Endothelial cell of umbilical vein (primary cell): ENCODE data around the gene SH3TC1. TPM values are rescaled to one million over a fixed set of nuclear protein-coding genes. Genes with fewer than 3 reads are reported as not detected.

Source experiments
- BruUV-seq: library from RNA; stranded (reverse); fragments of 400-500 nt; replicated peaks from 2 replicates; lab custom pipeline; 2021; lab: Mats Ljungman, UMichigan
- CTCF ChIA-PET: fragments of 300-600, 350-600 bp; sonication (Branson Sonifier 250); formaldehyde crosslinking; loops from one replicate; lab custom pipeline; 2021; ENCODE audit warnings: antibody characterized with exemption, inconsistent platforms; lab: Charles Lee
- POLR2A ChIA-PET: fragments of 300-600, 350-600 bp; sonication (Branson Sonifier 250); formaldehyde crosslinking; loops from one replicate; lab custom pipeline; 2021; ENCODE audit warnings: antibody characterized with exemption, inconsistent platforms; lab: Charles Lee
- DNase-seq: peaks from one replicate; pipeline ENCODE4 v3.0.0-alpha.2; 2011; ENCODE audit warnings: low read depth, low spot score
- FAIRE-seq: peaks from 2 replicates; lab custom pipeline; 2011; peaks lifted over from hg19 to GRCh38; lab: Jason Lieb, UNC
- H2AFZ ChIP-seq: 2 replicates; pipeline ENCODE4 v1.6.0; 2012; ENCODE audit warnings: low read depth, low read length, control low read depth, inconsistent platforms
- H3K27ac ChIP-seq: 2 replicates; pipeline ENCODE4 v1.5.1; 2011; ENCODE audit warnings: low read depth, mild to moderate bottlenecking, control low read depth, low read length, moderate library complexity; ENCODE audit not compliant: insufficient read depth
- H3K27me3 ChIP-seq, 2 experiments: 2 replicates each; pipeline versions ENCODE4 v1.6.0 to v1.6.1; 2011; ENCODE audit warnings: low read length in 2 of 2, mixed read lengths in 1 of 2; ENCODE audit not compliant: control insufficient read depth in 2 of 2, insufficient read depth in 2 of 2
- H3K36me3 ChIP-seq, 2 experiments: 2 replicates in 1 of 2; 3 replicates in 1 of 2; pipeline ENCODE4 v1.5.1; 2011; ENCODE audit warnings: low read length in 2 of 2, mild to moderate bottlenecking in 1 of 2, moderate library complexity in 1 of 2; ENCODE audit not compliant: control insufficient read depth in 2 of 2, insufficient read depth in 2 of 2; ENCODE audit errors: extremely low read depth in 1 of 2
- H3K4me1 ChIP-seq: 3 replicates; pipeline ENCODE4 v1.5.1; 2011; ENCODE audit warnings: mild to moderate bottlenecking, low read length; ENCODE audit not compliant: control insufficient read depth, insufficient read depth; ENCODE audit errors: extremely low read depth
- H3K4me2 ChIP-seq: 2 replicates; pipeline ENCODE4 v1.6.1; 2011; ENCODE audit warnings: low read length, control low read depth, mixed read lengths; ENCODE audit not compliant: insufficient read depth
- H3K4me3 ChIP-seq, 3 experiments: fragments of 200-600 bp in 1 of 3; sonication (generic), shearing (Covaris generic) in 1 of 3; replicated peaks in 1 of 3; 2 replicates each; pipeline ENCODE4 v1.5.1; 2011 to 2016; ENCODE audit warnings: control low read depth in 3 of 3, low read length in 3 of 3, mild to moderate bottlenecking in 2 of 3, inconsistent platforms in 1 of 3, low read depth in 1 of 3, moderate library complexity in 1 of 3; ENCODE audit not compliant: insufficient read depth in 1 of 3
- H3K79me2 ChIP-seq: 2 replicates; pipeline ENCODE4 v1.6.0; 2012; ENCODE audit warnings: low read length, inconsistent platforms; ENCODE audit not compliant: control insufficient read depth, insufficient read depth
- H3K9ac ChIP-seq: replicated peaks from 2 replicates; pipeline ENCODE3; 2011; ENCODE audit warnings: low read length, control low read depth; ENCODE audit not compliant: insufficient read depth; ENCODE audit errors: extremely low read depth
- H3K9me1 ChIP-seq: replicated peaks from 3 replicates; pipeline ENCODE4 v1.6.0; 2011; ENCODE audit warnings: mild to moderate bottlenecking, low read length; ENCODE audit not compliant: control insufficient read depth, insufficient read depth; ENCODE audit errors: extremely low read depth
- H3K9me3 ChIP-seq: replicated peaks from 2 replicates; pipeline ENCODE4 v1.5.1; 2012; ENCODE audit warnings: low read length, inconsistent platforms; ENCODE audit not compliant: control insufficient read depth, insufficient read depth
- H4K20me1 ChIP-seq: replicated peaks from 2 replicates; pipeline ENCODE3; 2011; ENCODE audit warnings: mild to moderate bottlenecking, low read length; ENCODE audit not compliant: control insufficient read depth, insufficient read depth; ENCODE audit errors: extremely low read depth
- CTCF ChIP-seq, 2 donors: IDR thresholded peaks; 1 replicate in 1 of 2; 2 replicates in 1 of 2; pipeline ENCODE4 v1.5.1; 2011; ENCODE audit warnings: low read length in 2 of 2, mild to moderate bottlenecking in 2 of 2, moderate library complexity in 2 of 2, control low read depth in 1 of 2, inconsistent platforms in 1 of 2, low read depth in 1 of 2; ENCODE audit not compliant: insufficient read depth in 1 of 2; ENCODE audit errors: extremely low read depth in 1 of 2
- EZH2 ChIP-seq: IDR thresholded peaks from 2 replicates; pipeline ENCODE4 v1.6.1; 2012; ENCODE audit warnings: borderline replicate concordance, low read depth, mild to moderate bottlenecking, moderate library complexity, low read length, inconsistent platforms; ENCODE audit not compliant: severe bottlenecking
- FOS ChIP-seq: IDR thresholded peaks from 2 replicates; pipeline ENCODE4 v1.6.1; 2011; ENCODE audit warnings: mild to moderate bottlenecking, low read length, moderate library complexity, borderline replicate concordance; ENCODE audit not compliant: insufficient read depth
- GATA2 ChIP-seq: IDR thresholded peaks from 2 replicates; pipeline ENCODE4 v1.7.0; 2011; ENCODE audit warnings: low read depth, mild to moderate bottlenecking, moderate library complexity, mixed read lengths, low read length; ENCODE audit not compliant: insufficient read length, insufficient read depth
- MAX ChIP-seq: IDR thresholded peaks from 2 replicates; pipeline ENCODE4 v1.6.1; 2011; ENCODE audit not compliant: insufficient read depth, insufficient read length
- MYC ChIP-seq: IDR thresholded peaks from one replicate; pipeline ENCODE4 v1.6.1; 2011; ENCODE audit warnings: mild to moderate bottlenecking, low read depth, low read length
- POLR2AphosphoS5 ChIP-seq: IDR thresholded peaks from 2 replicates; pipeline ENCODE4 v1.6.1; 2012; ENCODE audit warnings: low read depth, mild to moderate bottlenecking, control low read depth, low read length, moderate library complexity; ENCODE audit not compliant: insufficient read depth
- dilution Hi-C: fragments of 300-500 bp; cut with MboI; formaldehyde crosslinking; loops from one replicate; pipeline ENCODE4 v1.15.0; 2019; ENCODE audit warnings: low sequenced_read_pairs; ENCODE audit not compliant: extremely low pct_ligation_motif_present
- intact Hi-C: fragments of 100-400 bp; cut with micrococcal nuclease; formaldehyde crosslinking; loops from one replicate; pipeline ENCODE4 v1.10.0; 2022
- polyA plus RNA-seq, 4 experiments: library from polyadenylated mRNA; depleted of rRNA in 3 of 4; stranded (reverse) in 3 of 4; unstranded in 1 of 4; fragments of >200 nt; gene quantifications; 2 replicates each; pipeline versions ENCODE4 v1.2.1 to v1.2.3, GENCODE V29; 2011 to 2012; ENCODE audit warnings: missing spikeins in 1 of 4
- total RNA-seq: library from RNA; stranded (reverse); gene quantifications from 2 replicates; pipeline ENCODE4 v1.2.3, GENCODE V29; 2021

SH3TC1 gene
- total and polyA plus RNA-seq, 2 donors (not counting 3 experiments of a cell fraction or from before 2014, with no cell fraction given) = 96.5 to 192 TPM

- no peak overlapping the region for H2AFZ ChIP-seq
- no peak overlapping the region for H3K4me2 ChIP-seq
- intact Hi-C loops (no loop called here), dilution Hi-C loops (no loop called here)
- FAIRE-seq (no peak), DNase-seq (no peak)
- H3K36me3 ChIP-seq = peaks cover 2 to 16% of the 10 kb centered on the region in 2 experiments
- no peaks in the 10 kb centered on the region for H3K9me3 ChIP-seq
- CTCF ChIA-PET = interaction anchor here (1.4 to 5.2 kb wide), 2 partner anchors 69 to 157 kb away, joined by 4 to 155 read pairs; no protein-coding TSS in a partner anchor
- H3K27me3 ChIP-seq = no peaks in the 10 kb centered on the region
- no peaks in the 10 kb centered on the region for H3K79me2 ChIP-seq
- H3K9me1 ChIP-seq = no peaks in the 10 kb centered on the region
- H3K9ac ChIP-seq = no peak overlapping the region
- no peak overlapping the region for H3K4me3 ChIP-seq
- no TSS peak for BruUV-seq
- H3K4me1 ChIP-seq = no peaks in the 10 kb centered on the region
- POLR2A ChIA-PET = interaction anchor here (0.8 kb wide), 1 partner anchor 164 kb away, joined by 3 read pairs; no protein-coding TSS in a partner anchor
- H4K20me1 ChIP-seq = no peaks in the 10 kb centered on the region
- no peak overlapping the region for H3K27ac ChIP-seq
- TF ChIP-seq POLR2AphosphoS5 (no peak), EZH2 (no peak), MYC (no peak), MAX (no peak), CTCF (IDR thresholded peaks at IDR 0.05; ENCODE audit: extremely low read depth in 1 of 2, insufficient read depth in 1 of 2, low read depth in 1 of 2, low read length in 2 of 2) (no peak), GATA2 (no peak), FOS (no peak)
These were observed 47.1 kb downstream of the SH3TC1 start for GRCh38 chr4:8245884-8246833.
